ENCODE data around the gene EHMT1. TPM values are rescaled to one million over a fixed set of nuclear protein-coding genes. Genes with fewer than 3 reads are reported as not detected.
"Not testable (repeated sequence)": the region's sequence is repeated elsewhere in the genome, so short reads cannot be mapped to it uniquely, and the experiment has no call there.

Gene EHMT1
- polyA plus RNA-seq, 1 experiment: 23.3 TPM

DNA sequence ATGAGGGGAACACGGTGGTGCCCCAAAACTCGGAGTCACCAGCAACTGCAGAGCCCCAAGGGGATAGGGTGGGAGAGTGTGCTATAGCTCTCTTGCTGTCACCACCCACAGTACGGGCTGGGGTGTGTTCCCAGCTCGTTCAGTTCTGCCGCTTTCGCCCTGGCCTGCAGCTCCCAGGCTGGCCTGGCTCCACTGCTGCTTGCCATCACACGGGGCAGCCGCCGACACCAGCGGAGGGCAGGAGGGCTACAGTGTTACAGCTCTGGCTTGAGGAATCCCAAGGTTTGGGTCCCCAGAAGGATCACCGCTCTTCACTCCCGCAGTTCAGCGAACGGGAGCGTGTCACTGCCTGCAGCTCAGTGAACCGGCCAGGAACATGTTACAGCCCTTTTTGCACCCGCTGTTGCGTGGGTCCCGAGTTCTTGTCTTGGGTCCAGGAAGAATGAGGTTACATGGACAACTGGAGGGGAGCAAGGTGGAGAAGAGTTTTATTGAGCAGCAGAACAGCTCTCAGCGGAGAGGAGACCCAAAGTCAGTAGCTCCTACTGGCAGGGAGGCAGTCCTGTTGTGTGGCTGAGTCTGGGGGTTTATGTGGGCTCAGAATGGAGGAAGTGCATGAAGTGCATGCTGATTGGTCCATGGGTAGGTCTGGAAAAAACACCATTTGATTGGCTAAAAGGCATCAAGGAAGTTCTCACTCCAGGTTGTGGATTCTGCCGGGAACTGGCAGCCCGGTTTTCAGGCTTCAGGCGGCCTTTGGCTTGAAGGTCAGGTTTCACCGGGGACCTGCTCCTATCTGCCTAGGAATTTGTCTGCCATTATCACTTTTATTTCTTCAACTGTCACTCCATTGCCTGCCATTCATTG lies 113.4 kb downstream of the EHMT1 start:
- Histone ChIP-seq H3K27me3 (ENCODE audit: control insufficient read depth, insufficient read depth, low read length) (no peaks in the 10 kb centered on the region), H3K4me3 (ENCODE audit: low read depth, low read length) (no peak overlapping the region), H3K36me3 (ENCODE audit: control insufficient read depth, insufficient read depth, low read length) (peaks cover 13% of the 10 kb centered on the region)
- TF ChIP-seq, protein P1, sequence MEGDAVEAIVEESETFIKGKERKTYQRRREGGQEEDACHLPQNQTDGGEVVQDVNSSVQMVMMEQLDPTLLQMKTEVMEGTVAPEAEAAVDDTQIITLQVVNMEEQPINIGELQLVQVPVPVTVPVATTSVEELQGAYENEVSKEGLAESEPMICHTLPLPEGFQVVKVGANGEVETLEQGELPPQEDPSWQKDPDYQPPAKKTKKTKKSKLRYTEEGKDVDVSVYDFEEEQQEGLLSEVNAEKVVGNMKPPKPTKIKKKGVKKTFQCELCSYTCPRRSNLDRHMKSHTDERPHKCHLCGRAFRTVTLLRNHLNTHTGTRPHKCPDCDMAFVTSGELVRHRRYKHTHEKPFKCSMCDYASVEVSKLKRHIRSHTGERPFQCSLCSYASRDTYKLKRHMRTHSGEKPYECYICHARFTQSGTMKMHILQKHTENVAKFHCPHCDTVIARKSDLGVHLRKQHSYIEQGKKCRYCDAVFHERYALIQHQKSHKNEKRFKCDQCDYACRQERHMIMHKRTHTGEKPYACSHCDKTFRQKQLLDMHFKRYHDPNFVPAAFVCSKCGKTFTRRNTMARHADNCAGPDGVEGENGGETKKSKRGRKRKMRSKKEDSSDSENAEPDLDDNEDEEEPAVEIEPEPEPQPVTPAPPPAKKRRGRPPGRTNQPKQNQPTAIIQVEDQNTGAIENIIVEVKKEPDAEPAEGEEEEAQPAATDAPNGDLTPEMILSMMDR (IDR thresholded peaks at IDR 0.05; ENCODE audit: insufficient read depth, low read depth, low read length): no peak
- POLR2A ChIA-PET: no interaction called here
- CTCF ChIA-PET: interaction anchor here (1.1 kb wide), 1 partner anchor 14 kb away, joined by 4 read pairs; no protein-coding TSS in a partner anchor
- DNase-seq (ENCODE audit: low read depth): no peak

DNA sequence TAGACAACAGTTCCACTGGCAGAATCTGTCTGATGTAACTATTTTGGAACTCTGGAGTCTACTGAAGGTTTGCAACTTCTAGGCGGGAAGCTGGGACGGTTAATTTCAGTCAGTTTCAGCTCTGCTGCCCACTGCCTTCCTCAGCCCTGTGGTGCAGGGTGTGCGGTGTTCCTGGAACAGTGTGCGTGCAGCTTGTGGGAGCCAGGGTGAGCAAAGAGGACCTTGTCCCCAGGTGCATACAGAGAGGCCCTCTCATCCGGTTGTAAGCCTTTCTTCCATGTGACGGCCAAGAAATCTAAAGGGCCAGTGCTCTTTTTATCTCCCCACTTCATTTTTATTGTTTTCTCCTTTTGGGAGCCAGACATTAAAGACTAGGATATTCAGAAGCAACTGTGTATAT lies 114.6 kb downstream of the EHMT1 start:
- Histone ChIP-seq H3K4me3 (ENCODE audit: low read depth, low read length) (no peak overlapping the region), H3K27me3 (ENCODE audit: control insufficient read depth, insufficient read depth, low read length) (no peaks in the 10 kb centered on the region), H3K36me3 (ENCODE audit: control insufficient read depth, insufficient read depth, low read length) (peaks cover 12% of the 10 kb centered on the region)
- ChIA-PET POLR2A (no interaction called here), CTCF (no interaction called here)
- TF ChIP-seq, protein P1 (IDR thresholded peaks at IDR 0.05; ENCODE audit: insufficient read depth, low read depth, low read length): no peak
- no peak for DNase-seq (ENCODE audit: low read depth)

DNA sequence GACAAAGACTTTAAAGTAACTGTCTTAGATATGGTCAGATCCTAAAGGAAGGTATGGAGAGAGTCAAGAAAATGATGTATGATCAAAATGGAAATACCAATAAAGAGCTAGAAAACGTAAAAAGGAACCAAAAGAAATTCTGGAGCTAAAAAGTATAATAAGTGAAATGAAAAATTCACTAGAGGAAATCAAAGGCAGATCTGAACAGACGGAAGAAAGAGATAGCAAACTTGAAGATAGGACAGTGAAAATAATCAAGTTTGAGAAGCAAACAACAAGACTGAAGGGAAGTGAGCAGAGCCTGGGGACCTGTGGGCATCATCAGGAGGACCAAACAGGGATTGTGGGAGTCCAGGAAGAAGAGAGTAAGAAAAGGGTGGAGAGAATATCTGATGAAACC lies 115.4 kb downstream of the EHMT1 start:
- TF ChIP-seq, protein P1 (IDR thresholded peaks at IDR 0.05; ENCODE audit: insufficient read depth, low read depth, low read length): no peak

DNA sequence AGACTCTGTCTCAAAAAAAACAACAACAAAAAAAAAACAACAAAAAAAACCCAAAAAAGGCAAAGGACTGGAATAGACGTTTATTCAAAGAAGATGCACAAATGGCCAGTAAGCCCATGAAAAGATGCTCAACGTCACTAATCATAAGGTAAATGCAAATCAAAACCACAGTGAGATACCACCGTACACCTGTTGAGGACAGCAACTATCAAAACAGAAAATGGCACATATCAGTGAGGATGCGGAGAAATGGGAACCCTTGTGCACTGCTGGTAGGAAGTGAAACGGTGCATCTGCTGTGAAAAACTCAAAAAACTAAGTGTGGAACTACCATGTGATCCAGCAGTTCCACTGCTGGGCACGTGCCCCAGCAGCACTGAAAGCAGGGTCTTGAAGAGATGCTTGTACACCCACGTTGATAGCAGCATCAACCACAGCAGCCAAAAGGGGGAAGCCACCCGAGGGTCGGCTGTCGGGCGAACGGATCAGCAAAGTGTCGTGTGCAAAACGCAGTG lies 119.4 kb downstream of the EHMT1 start:
- DNase-seq (ENCODE audit: low read depth); H3K36me3 ChIP-seq (ENCODE audit: control insufficient read depth, insufficient read depth, low read length); POLR2A ChIA-PET; H3K4me3 ChIP-seq (ENCODE audit: low read depth, low read length); CTCF ChIA-PET; H3K27me3 ChIP-seq (ENCODE audit: control insufficient read depth, insufficient read depth, low read length): not testable (repeated sequence)

More for the DNA sequence above, 115.4 kb downstream of the EHMT1 start:
- H3K36me3 ChIP-seq (ENCODE audit: control insufficient read depth, insufficient read depth, low read length): peaks cover 7% of the 10 kb centered on the region
- ChIA-PET POLR2A (no interaction called here), CTCF (no interaction called here)
- H3K27me3 ChIP-seq (ENCODE audit: control insufficient read depth, insufficient read depth, low read length): no peaks in the 10 kb centered on the region
- H3K4me3 ChIP-seq (ENCODE audit: low read depth, low read length): no peak overlapping the region
- DNase-seq (ENCODE audit: low read depth): no peak

DNA sequence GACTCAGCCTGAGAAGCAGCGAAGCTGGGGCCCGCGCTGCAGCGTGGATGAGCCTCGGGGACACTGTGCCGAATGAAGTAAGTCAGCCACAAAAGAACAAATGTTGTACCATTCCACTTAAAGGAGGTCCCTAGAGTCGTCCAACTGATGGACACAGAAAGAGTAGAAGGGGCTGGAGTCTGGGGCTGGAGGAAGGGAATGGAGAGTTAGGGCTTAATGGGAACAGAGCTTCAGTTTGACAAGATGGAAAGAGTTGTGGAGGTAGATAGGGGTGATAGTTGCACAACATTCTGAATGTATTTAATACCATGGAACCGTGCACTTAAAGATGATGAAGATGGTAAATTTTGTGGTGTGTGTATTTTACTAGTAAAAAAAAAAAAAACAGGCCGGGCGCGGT lies 119.9 kb downstream of the EHMT1 start:
- CTCF ChIA-PET: no interaction called here

More for the DNA sequence above, 119.9 kb downstream of the EHMT1 start:
- POLR2A ChIA-PET: no interaction called here
- TF ChIP-seq, protein P1 (IDR thresholded peaks at IDR 0.05; ENCODE audit: insufficient read depth, low read depth, low read length): no peak
- DNase-seq (ENCODE audit: low read depth): no peak
- Histone ChIP-seq H3K4me3 (ENCODE audit: low read depth, low read length) (no peak overlapping the region), H3K36me3 (ENCODE audit: control insufficient read depth, insufficient read depth, low read length) (peaks cover 8% of the 10 kb centered on the region), H3K27me3 (ENCODE audit: control insufficient read depth, insufficient read depth, low read length) (no peaks in the 10 kb centered on the region)
